ENCODE results near the gene GNG13. TPM values are rescaled to one million over a fixed set of nuclear protein-coding genes. Genes with fewer than 3 reads are reported as not detected.
A peak's percentile ranks its signal among the peaks of the same experiment; 100 is the strongest.
"Not testable (repeated sequence)": the region's sequence is repeated elsewhere in the genome, so short reads cannot be mapped to it uniquely, and the experiment has no call there.

GNG13 gene
- total and polyA plus RNA-seq, 2 experiments from 2014 or later: not detected

GRCh38 chr16:778447-778846, 22.1 kb downstream of the GNG13 start:
- WGBS, 2 experiments (ENCODE audit: low coverage in 1 of 2, low lambda C conversion rate in 2 of 2, missing lambda C conversion rate in 2 of 2): 52 to 58% methylated on average over 11 of the region's 11 CpGs
- Histone ChIP-seq H3F3A (ENCODE audit: insufficient read depth) (no peaks in the 10 kb centered on the region), H4K20me1 (ENCODE audit: insufficient read depth) (no peaks in the 10 kb centered on the region), H3K27me3 (replicated peaks; ENCODE audit: insufficient read depth) (no peaks in the 10 kb centered on the region), H3K27ac (no peak overlapping the region), H3K4me1 (ENCODE audit: insufficient read depth) (no peaks in the 10 kb centered on the region; the same call in 1 of the 2 replicates), H3K9me2 (ENCODE audit: insufficient read depth) (no peaks in the 10 kb centered on the region), H3K36me3 (ENCODE audit: low read depth) (no peaks in the 10 kb centered on the region), H3K4me2 (ENCODE audit: unreplicated experiment) (no peak overlapping the region), H3K9me3 (ENCODE audit: low read depth) (no peaks in the 10 kb centered on the region), H3K79me2 (ENCODE audit: insufficient read depth) (no peaks in the 10 kb centered on the region), H3K4me3 (no peak overlapping the region), H3K9ac (no peak overlapping the region), H2AFZ (no peak overlapping the region)
- DNase-seq: no peak
- TF ChIP-seq EZH2 (IDR thresholded peaks at IDR 0.05; ENCODE audit: insufficient read depth, poor library complexity, severe bottlenecking) (no peak), EZH2phosphoT487 (IDR thresholded peaks at IDR 0.05; ENCODE audit: insufficient read depth, low read depth) (no peak)
- in situ Hi-C loops (cut with MboI): no loop called here

GRCh38 chr16:777826-778225, 22.7 kb downstream of the GNG13 start:
- H3K4me1 ChIP-seq (ENCODE audit: insufficient read depth): no peaks in the 10 kb centered on the region; the same call in 1 of the 2 replicates
- no peak overlapping the region for H3K9ac ChIP-seq
- H3K9me2 ChIP-seq (ENCODE audit: insufficient read depth): no peaks in the 10 kb centered on the region
- no peaks in the 10 kb centered on the region for H3K79me2 ChIP-seq (ENCODE audit: insufficient read depth)
- no peaks in the 10 kb centered on the region for H3K27me3 ChIP-seq (replicated peaks; ENCODE audit: insufficient read depth)
- H3K4me3 ChIP-seq: no peak overlapping the region
- WGBS, 2 experiments (ENCODE audit: low coverage in 1 of 2, low lambda C conversion rate in 2 of 2, missing lambda C conversion rate in 2 of 2): 17 to 19% methylated on average over 16 of the region's 16 CpGs
- in situ Hi-C loops (cut with MboI): no loop called here
- H4K20me1 ChIP-seq (ENCODE audit: insufficient read depth): no peaks in the 10 kb centered on the region
- peak overlapping the region; percentile 47 for H2AFZ ChIP-seq
- TF ChIP-seq EZH2phosphoT487 (IDR thresholded peaks at IDR 0.05; ENCODE audit: insufficient read depth, low read depth) (no peak), EZH2 (IDR thresholded peaks at IDR 0.05; ENCODE audit: insufficient read depth, poor library complexity, severe bottlenecking) (no peak)
- H3K4me2 ChIP-seq (ENCODE audit: unreplicated experiment): peak overlapping the region; percentile 53
- no peaks in the 10 kb centered on the region for H3K36me3 ChIP-seq (ENCODE audit: low read depth)
- H3K27ac ChIP-seq: no peak overlapping the region
- no peaks in the 10 kb centered on the region for H3K9me3 ChIP-seq (ENCODE audit: low read depth)
- peak; percentile 41 for DNase-seq
- no peaks in the 10 kb centered on the region for H3F3A ChIP-seq (ENCODE audit: insufficient read depth)

GRCh38 chr16:776824-777223, 23.7 kb downstream of the GNG13 start:
- Histone ChIP-seq H3K36me3 (ENCODE audit: low read depth) (no peaks in the 10 kb centered on the region), H3K9me3 (ENCODE audit: low read depth) (no peaks in the 10 kb centered on the region), H4K20me1 (ENCODE audit: insufficient read depth) (no peaks in the 10 kb centered on the region), H3K4me1 (ENCODE audit: insufficient read depth) (no peaks in the 10 kb centered on the region; the same call in 1 of the 2 replicates), H3F3A (ENCODE audit: insufficient read depth) (no peaks in the 10 kb centered on the region), H3K9me2 (ENCODE audit: insufficient read depth) (no peaks in the 10 kb centered on the region), H3K79me2 (ENCODE audit: insufficient read depth) (no peaks in the 10 kb centered on the region), H2AFZ (no peak overlapping the region), H3K9ac (no peak overlapping the region), H3K27me3 (replicated peaks; ENCODE audit: insufficient read depth) (no peaks in the 10 kb centered on the region), H3K4me3 (no peak overlapping the region), H3K27ac (no peak overlapping the region), H3K4me2 (ENCODE audit: unreplicated experiment) (no peak overlapping the region)
- in situ Hi-C loops (cut with MboI): no loop called here
- no peak for DNase-seq
- no peak for TF ChIP-seq EZH2phosphoT487 (IDR thresholded peaks at IDR 0.05; ENCODE audit: insufficient read depth, low read depth)
- TF ChIP-seq EZH2 (IDR thresholded peaks at IDR 0.05; ENCODE audit: insufficient read depth, poor library complexity, severe bottlenecking): no peak
- WGBS, 2 experiments (ENCODE audit: low coverage in 1 of 2, low lambda C conversion rate in 2 of 2, missing lambda C conversion rate in 2 of 2): 89 to 94% methylated on average over 9 of the region's 9 CpGs

DNA sequence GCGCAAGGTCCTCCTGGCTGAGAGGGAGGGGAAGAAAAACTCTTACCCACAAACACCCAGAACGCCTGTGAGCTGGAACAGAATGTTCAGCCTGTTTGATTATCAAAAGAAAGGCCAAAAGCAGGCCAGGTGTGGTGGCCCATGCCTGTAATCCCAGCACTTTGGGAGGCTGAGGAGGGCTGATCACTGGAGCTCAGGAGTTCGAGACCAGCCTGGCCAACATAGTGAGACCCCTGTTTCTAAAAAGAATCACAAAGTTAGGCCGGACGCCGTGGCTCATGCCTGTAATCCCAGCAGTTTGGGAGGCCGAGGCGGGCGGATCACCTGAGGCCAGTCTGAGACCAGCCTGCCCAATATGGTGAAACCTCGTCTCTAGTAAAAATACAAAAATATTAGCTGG, 24.2 kb downstream of the GNG13 start:
- H3K27me3 ChIP-seq (replicated peaks; ENCODE audit: insufficient read depth); H2AFZ ChIP-seq; H3F3A ChIP-seq (ENCODE audit: insufficient read depth); DNase-seq; H4K20me1 ChIP-seq (ENCODE audit: insufficient read depth); H3K36me3 ChIP-seq (ENCODE audit: low read depth); H3K9ac ChIP-seq; in situ Hi-C loops (cut with MboI); H3K79me2 ChIP-seq (ENCODE audit: insufficient read depth); H3K4me2 ChIP-seq (ENCODE audit: unreplicated experiment); H3K9me3 ChIP-seq (ENCODE audit: low read depth); H3K4me1 ChIP-seq (ENCODE audit: insufficient read depth); H3K27ac ChIP-seq; H3K9me2 ChIP-seq (ENCODE audit: insufficient read depth); H3K4me3 ChIP-seq: not testable (repeated sequence)
- WGBS, 2 experiments (ENCODE audit: low coverage in 1 of 2, low lambda C conversion rate in 2 of 2, missing lambda C conversion rate in 2 of 2): 83 to 92% methylated on average over 10 of the region's 10 CpGs

GRCh38 chr16:775236-775796, 25.2 kb downstream of the GNG13 start:
- 70 to 71% methylated on average over 17 to 32 of the region's 36 CpGs for WGBS, 2 experiments (ENCODE audit: low coverage in 1 of 2, low lambda C conversion rate in 2 of 2, missing lambda C conversion rate in 2 of 2)
- Histone ChIP-seq H3F3A (ENCODE audit: insufficient read depth) (no peaks in the 10 kb centered on the region), H3K36me3 (ENCODE audit: low read depth) (no peaks in the 10 kb centered on the region), H3K4me1 (ENCODE audit: insufficient read depth) (no peaks in the 10 kb centered on the region; the same call in 1 of the 2 replicates), H3K27me3 (replicated peaks; ENCODE audit: insufficient read depth) (no peaks in the 10 kb centered on the region), H3K9me3 (ENCODE audit: low read depth) (no peaks in the 10 kb centered on the region), H2AFZ (no peak overlapping the region), H3K27ac (no peak overlapping the region), H3K4me2 (ENCODE audit: unreplicated experiment) (no peak overlapping the region), H3K4me3 (no peak overlapping the region), H3K79me2 (ENCODE audit: insufficient read depth) (no peaks in the 10 kb centered on the region), H3K9ac (no peak overlapping the region), H4K20me1 (ENCODE audit: insufficient read depth) (no peaks in the 10 kb centered on the region), H3K9me2 (ENCODE audit: insufficient read depth) (no peaks in the 10 kb centered on the region)
- DNase-seq: no peak
- in situ Hi-C loops (cut with MboI): no loop called here
- no peak for TF ChIP-seq EZH2 (IDR thresholded peaks at IDR 0.05; ENCODE audit: insufficient read depth, poor library complexity, severe bottlenecking)
- TF ChIP-seq EZH2phosphoT487 (IDR thresholded peaks at IDR 0.05; ENCODE audit: insufficient read depth, low read depth): no peak
